AG09319 (cell line): ENCODE data around the gene GUCY2D.
"Not testable (repeated sequence)": the region's sequence is repeated elsewhere in the genome, so short reads cannot be mapped to it uniquely, and the experiment has no call there.

Source experiments
- DNase-seq: peaks from one replicate; pipeline ENCODE4 v3.0.0-alpha.2; 2010; ENCODE audit warnings: low read depth; ENCODE audit errors: extremely low read depth
- CTCF ChIP-seq: IDR thresholded peaks from 2 replicates; pipeline ENCODE4 v1.5.1; 2011; ENCODE audit warnings: low read depth, mild to moderate bottlenecking, inconsistent platforms, low read length, moderate library complexity

Gene GUCY2D

GRCh38 chr17:8057691-8058114, 55.3 kb downstream of the GUCY2D start:
- peak; percentile 68 for TF ChIP-seq CTCF
- DNase-seq: peak; percentile 44

- DNase-seq: no peak
Observed at GRCh38 chr17:8059131-8059530, 56.7 kb downstream of the GUCY2D start.

GRCh38 chr17:8060274-8060673, 57.9 kb downstream of the GUCY2D start:
- no peak for DNase-seq
- TF ChIP-seq CTCF: peak; percentile 56

More at GRCh38 chr17:8059131-8059530, 56.7 kb downstream of the GUCY2D start:
- no peak for TF ChIP-seq CTCF

GRCh38 chr17:8061851-8062250, 59.4 kb downstream of the GUCY2D start:
- not testable (repeated sequence) for DNase-seq

GRCh38 chr17:8062435-8062806, 60.0 kb downstream of the GUCY2D start:
- TF ChIP-seq CTCF: no peak
- no peak for DNase-seq

- DNase-seq: no peak
- no peak for TF ChIP-seq CTCF
Observed at GRCh38 chr17:8062807-8063483, 60.5 kb downstream of the GUCY2D start.

- no peak for DNase-seq
- TF ChIP-seq CTCF: no peak
Observed at GRCh38 chr17:8063761-8064534, 61.5 kb downstream of the GUCY2D start.
